GM19238 (cell line): ENCODE measurements around the gene LGALS4.
"Not testable (repeated sequence)": the region's sequence is repeated elsewhere in the genome, so short reads cannot be mapped to it uniquely, and the experiment has no call there.

Experiments used
- DNase-seq: peaks from one replicate; pipeline ENCODE4 v3.0.0; 2011; ENCODE audit warnings: low spot score; ENCODE audit not compliant: insufficient read length

Gene LGALS4

GRCh38 chr19:38812841-38813320 lies at the start of gene LGALS4:
TSS of gene LGALS4 (minus strand) at chr19:38812945. CDS start at chr19:38812886, 59 bp downstream.
- no peak for DNase-seq

DNA sequence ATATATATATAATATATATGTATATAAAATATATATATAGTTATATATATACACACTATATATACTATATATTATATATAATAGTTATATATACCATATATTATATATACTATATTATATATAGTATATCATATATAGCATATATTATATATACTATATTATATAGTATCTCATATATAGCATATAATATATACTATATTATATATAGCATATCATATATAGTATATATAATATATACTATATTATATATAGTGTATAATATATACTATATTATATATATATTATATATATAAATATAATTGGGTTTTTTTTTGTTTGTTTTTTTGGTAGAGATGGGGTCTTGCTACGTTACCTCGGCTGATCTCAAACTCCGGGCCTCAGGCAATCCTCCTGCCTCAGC lies 48.6 kb upstream of the LGALS4 start:
- DNase-seq: no peak

- not testable (repeated sequence) for DNase-seq
Observed at GRCh38 chr19:38859631-38860204, 47.0 kb upstream of the LGALS4 start.

DNA sequence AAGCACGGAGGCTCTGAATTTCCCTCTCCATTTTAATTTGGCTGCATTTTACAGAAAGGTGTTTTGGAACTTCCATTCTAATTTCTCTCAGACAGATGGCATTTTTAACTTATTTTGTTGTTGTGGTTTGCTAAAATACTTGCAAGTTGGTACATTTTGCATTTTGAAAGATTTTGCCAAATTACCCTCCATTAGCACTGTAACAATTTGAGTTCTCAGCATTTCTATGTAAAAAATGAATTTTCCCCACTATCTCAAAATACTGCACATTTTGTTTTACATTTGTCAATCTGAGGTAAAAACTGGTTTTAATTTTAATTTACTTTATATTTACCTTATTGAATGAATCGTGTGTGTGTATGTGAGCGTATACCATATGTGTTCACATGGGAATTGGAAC lies 44.1 kb upstream of the LGALS4 start:
- no peak for DNase-seq

DNA sequence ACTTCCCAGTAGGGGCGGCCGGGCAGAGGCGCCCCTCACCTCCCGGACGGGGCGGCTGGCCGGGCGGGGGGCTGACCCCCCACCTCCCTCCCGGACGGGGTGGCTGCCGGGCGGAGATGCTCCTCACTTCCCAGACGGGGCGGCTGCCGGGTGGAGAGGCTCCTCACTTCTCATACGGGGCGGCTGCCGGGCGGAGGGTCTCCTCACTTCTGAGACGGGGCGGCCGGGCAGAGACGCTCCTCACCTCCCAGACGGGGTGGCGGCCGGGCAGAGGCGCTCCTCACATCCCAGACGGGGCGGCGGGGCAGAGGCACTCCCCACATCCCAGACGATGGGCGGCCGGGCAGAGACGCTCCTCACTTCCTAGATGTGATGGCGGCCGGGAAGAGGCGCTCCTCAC lies 43.0 kb upstream of the LGALS4 start:
- not testable (repeated sequence) for DNase-seq

DNA sequence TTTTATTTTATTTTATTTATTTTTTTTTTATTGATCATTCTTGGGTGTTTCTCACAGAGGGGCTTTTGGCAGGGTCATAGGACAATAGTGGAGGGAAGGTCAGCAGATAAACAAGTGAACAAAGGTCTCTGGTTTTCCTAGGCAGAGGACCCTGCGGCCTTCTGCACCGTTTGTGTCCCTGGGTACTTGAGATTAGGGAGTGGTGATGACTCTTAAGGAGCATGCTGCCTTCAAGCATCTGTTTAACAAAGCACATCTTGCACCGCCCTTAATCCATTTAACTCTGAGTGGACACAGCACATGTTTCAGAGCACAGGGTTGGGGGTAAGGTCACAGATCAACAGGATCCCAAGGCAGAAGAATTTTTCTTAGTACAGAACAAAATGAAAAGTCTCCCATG lies 42.2 kb upstream of the LGALS4 start:
- not testable (repeated sequence) for DNase-seq

DNA sequence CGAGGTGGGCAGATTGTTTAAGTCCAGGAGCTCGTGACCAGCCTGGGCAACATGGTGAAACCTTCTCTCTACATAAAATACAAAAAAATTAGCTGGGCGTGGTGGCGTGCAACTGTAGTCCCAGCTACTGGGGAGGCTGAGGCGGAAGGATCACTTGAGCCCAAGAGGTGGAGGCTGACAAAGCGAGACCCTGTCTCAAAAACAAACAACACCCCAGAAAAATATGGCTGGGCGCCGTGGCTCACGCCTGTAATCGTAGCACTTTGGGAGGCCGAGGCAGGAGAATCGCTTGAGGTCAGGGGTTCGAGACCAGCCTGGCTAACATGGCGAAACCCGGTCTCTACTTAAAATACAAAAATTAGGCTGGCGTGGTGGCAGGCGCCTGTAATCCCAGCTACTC lies 40.5 kb upstream of the LGALS4 start:
- DNase-seq: no peak

- no peak for DNase-seq
Observed at GRCh38 chr19:38852231-38853044, 39.7 kb upstream of the LGALS4 start.

DNA sequence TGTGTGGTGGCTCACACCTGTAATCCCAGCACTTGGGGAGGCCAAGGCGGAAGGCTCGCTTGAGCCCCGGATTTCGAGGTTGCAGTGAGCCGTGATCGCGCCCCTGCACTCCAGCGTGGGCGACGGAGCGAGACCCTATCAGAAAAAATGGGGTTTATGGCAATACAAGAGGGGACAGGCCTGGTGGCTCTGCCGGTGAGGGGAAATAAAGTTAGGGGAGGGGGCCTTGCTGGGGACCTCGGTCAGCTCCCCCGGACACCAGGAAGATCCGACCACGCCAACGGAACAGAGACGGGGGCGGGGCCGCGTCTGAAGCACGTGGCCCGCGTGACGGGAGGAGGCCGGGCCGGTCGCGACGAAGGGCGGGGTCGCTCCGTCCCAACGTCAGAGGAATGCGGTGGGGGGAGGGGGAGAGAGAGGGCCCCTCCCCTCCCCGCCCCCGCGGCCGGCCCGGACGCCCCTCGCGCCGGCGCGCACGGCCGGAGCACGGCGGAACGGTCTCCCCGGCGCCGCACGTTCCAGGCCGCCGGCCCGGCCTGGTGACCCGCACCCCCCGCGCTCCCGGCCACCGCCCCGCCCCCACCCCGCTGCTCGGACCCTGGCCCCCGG lies 39.0 kb upstream of the LGALS4 start:
- DNase-seq: peak; percentile 83

GRCh38 chr19:38850976-38851621 lies 38.4 kb upstream of the LGALS4 start:
- DNase-seq: no peak

- DNase-seq: peak; percentile 93
Observed at GRCh38 chr19:38850436-38850975, 37.8 kb upstream of the LGALS4 start.

DNA sequence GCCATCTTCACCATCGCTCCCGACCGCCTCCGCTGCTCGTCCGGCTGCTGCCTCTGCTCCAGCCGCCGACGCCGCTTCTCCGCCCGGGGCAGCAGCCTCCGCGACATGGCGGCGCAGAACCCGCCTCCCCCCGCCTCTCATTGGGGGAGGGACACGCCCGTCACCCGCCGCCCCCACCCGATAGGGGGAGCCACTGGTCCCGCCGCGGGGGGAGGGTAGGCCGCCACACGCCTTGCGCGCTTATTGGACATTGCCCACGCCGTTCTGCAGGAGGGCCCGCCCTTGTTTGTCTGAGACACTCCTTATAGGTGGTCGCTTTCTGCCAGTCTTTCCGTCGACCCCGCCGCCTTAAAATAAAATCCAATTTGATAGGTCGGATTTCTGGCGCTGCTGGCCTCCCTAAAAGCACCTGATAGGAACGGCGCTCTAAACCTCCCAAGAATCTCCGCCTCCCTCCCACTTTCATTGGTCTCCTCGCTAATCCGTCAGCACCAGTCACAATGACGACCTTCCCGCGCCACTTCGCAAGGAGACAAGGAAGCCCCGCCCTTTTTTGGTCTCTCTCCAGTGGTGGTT lies 37.2 kb upstream of the LGALS4 start, which contains the start of gene HNRNPL:
Gene HNRNPL, minus strand, starts transcription at position 127 of the 576 bp plus-strand sequence. Its CDS starts 20 bp downstream, at position 107.
- DNase-seq: peak; percentile 95

GRCh38 chr19:38849147-38849859 lies 36.6 kb upstream of the LGALS4 start:
- DNase-seq: peak; percentile 94

GRCh38 chr19:38848299-38849146 lies 35.8 kb upstream of the LGALS4 start:
- DNase-seq: no peak

DNA sequence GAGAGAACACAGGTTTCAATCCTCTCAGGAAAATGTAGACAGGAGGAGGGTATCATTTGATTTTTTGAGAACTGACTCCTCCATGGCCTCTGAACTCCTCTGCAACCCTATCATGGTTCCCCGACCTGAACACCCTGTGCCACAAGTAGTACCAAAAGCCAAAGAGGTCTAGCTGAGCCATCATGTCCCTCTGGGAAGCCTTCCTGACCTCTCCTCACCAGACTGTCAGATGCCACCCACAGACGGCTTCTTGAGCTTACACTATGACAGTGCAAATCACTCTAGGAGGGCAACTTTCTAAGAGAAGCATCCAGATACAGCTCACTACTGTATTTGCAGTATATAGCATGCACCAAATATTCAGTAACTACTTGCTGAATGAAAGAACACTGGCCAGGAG lies 33.4 kb upstream of the LGALS4 start:
- no peak for DNase-seq

- DNase-seq: no peak
Observed at GRCh38 chr19:38845374-38846024, 32.8 kb upstream of the LGALS4 start.

GRCh38 chr19:38844093-38844686 lies 31.4 kb upstream of the LGALS4 start:
- DNase-seq: no peak

DNA sequence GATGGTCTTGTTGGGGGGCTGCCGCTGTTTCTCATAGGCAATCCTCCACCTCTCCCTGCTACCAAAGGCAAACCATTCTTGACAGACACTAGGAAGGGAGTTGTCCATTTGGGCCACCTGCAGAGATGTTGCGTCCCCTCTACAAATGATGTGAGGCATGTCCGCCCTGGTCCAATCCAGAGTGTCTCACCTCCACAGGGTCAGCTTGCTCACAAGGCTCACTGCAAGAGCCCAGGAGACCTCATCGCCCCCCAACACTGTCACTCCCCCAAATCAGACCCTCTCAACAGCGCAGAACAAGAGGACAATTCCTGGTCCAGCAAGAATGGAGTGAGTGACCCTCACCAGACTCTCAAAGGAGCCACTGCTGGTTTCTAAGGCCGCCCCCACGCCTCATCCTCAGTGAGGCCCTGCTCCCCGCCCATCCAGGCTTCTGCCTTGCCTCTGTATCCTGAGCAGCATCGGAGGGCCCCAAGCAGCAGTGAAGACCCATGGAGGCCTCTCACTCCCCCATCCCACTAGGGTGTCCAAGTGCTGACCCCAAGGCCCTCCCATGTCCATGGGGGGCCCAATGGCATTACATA lies 30.5 kb upstream of the LGALS4 start:
- no peak for DNase-seq
